ENCODE results near the gene ADAMTSL3. TPM values are rescaled to one million over a fixed set of nuclear protein-coding genes. Genes with fewer than 3 reads are reported as not detected.

The ADAMTSL3 gene
- total and polyA plus RNA-seq, 2 of the 8 experiments (the other 6 are each of a cell fraction or from before 2014, with no cell fraction given): 0.35 to 1.4 TPM

- no peak overlapping the region for H2BK120ac ChIP-seq (replicated peaks; ENCODE audit: low read depth, low read length)
- H3K4me2 ChIP-seq (ENCODE audit: insufficient read depth in 1 of 2, low read depth in 2 of 2, low read length in 2 of 2): no peak overlapping the region
- ChIA-PET POLR2A (ENCODE audit: partially characterized antibody) (no interaction called here), CTCF (ENCODE audit: partially characterized antibody) (interaction anchor here (2.7 kb wide), 1 partner anchor 187 kb away, joined by 6 read pairs; no protein-coding TSS in a partner anchor)
- H3K18ac ChIP-seq (ENCODE audit: extremely low read depth, low read length): no peak overlapping the region
- H4K5ac ChIP-seq (ENCODE audit: insufficient read length, low read depth, low read length): no peak overlapping the region
- H2AFZ ChIP-seq (ENCODE audit: low read length): no peak overlapping the region
- no peak overlapping the region for H3K4me3 ChIP-seq (ENCODE audit: extremely low read depth in 1 of 4, insufficient read depth in 2 of 4, low read depth in 3 of 4, low read length in 4 of 4)
- no peaks in the 10 kb centered on the region for H3K4me1 ChIP-seq (replicated peaks in 1 of 4; ENCODE audit: control insufficient read depth in 3 of 4, insufficient read depth in 4 of 4, low read length in 3 of 4)
- H3K79me1 ChIP-seq (ENCODE audit: low read depth, low read length): no peaks in the 10 kb centered on the region
- DNase-seq (ENCODE audit: low read depth in 1 of 2, low spot score in 2 of 2) (no peak), FAIRE-seq (no peak)
- H3K79me2 ChIP-seq (ENCODE audit: control insufficient read depth in 1 of 2, insufficient read depth in 2 of 2, low read length in 2 of 2): no peaks in the 10 kb centered on the region
- no peaks in the 10 kb centered on the region for H3K36me3 ChIP-seq (ENCODE audit: control insufficient read depth in 2 of 4, insufficient read depth in 4 of 4, low read length in 3 of 4)
- no peak overlapping the region for H2BK12ac ChIP-seq (ENCODE audit: low read depth, low read length)
- H2BK15ac ChIP-seq (ENCODE audit: low read length): no peak overlapping the region
- H2AK5ac ChIP-seq (ENCODE audit: low read depth, low read length): no peak overlapping the region
- H4K8ac ChIP-seq (ENCODE audit: extremely low read depth, insufficient read depth, low read length): no peak overlapping the region
- H3K27me3 ChIP-seq (replicated peaks in 1 of 4; ENCODE audit: control insufficient read depth in 3 of 4, extremely low read depth in 1 of 4, insufficient read depth in 3 of 4, low read length in 3 of 4): no peaks in the 10 kb centered on the region
- no peaks in the 10 kb centered on the region for H3K23me2 ChIP-seq (ENCODE audit: low read depth, low read length)
- no peaks in the 10 kb centered on the region for H4K20me1 ChIP-seq (replicated peaks in 1 of 2; ENCODE audit: control insufficient read depth in 1 of 2, insufficient read depth in 2 of 2, low read length in 2 of 2)
- no peak overlapping the region for H3K9ac ChIP-seq (replicated peaks in 1 of 4; ENCODE audit: extremely low read depth in 1 of 4, low read depth in 3 of 4, low read length in 3 of 4)
- H3K4ac ChIP-seq (replicated peaks; ENCODE audit: insufficient read length, low read depth, low read length): no peak overlapping the region
- 87% methylated on average over 2 of the region's 2 CpGs; no CpG with 5 or more reads in 1 of the 2 experiments for WGBS, 2 experiments (ENCODE audit: extremely low coverage in 1 of 2, insufficient coverage in 1 of 2, insufficient read length in 1 of 2, insufficient replicate concordance in 2 of 2, low coverage in 1 of 2, low lambda C conversion rate in 2 of 2, missing lambda C conversion rate in 1 of 2)
- no peak overlapping the region for H4K91ac ChIP-seq (replicated peaks; ENCODE audit: insufficient read length, low read length)
- no peak overlapping the region for H2BK5ac ChIP-seq (ENCODE audit: low read depth, low read length)
- TF ChIP-seq GTF2F1 (IDR thresholded peaks at IDR 0.05; ENCODE audit: borderline replicate concordance, low read depth, low read length): no peak
- H3K56ac ChIP-seq (replicated peaks; ENCODE audit: insufficient read length, low read depth, low read length): no peak overlapping the region
- no peak overlapping the region for H3K23ac ChIP-seq (ENCODE audit: insufficient read length)
- H2BK20ac ChIP-seq (ENCODE audit: low read length): no peak overlapping the region
- H3K27ac ChIP-seq (ENCODE audit: low read depth, low read length): no peak overlapping the region
- H3K9me3 ChIP-seq (ENCODE audit: insufficient read depth in 2 of 2, low read depth in 1 of 2, low read length in 1 of 2): no peaks in the 10 kb centered on the region
- H3K14ac ChIP-seq (ENCODE audit: insufficient read length): no peak overlapping the region
These were observed 194.6 kb downstream of the ADAMTSL3 start for GRCh38 chr15:83848315-83849050.
